HG03460 (cell line): ENCODE data around the gene ANKMY1.

Source experiments
- ATAC-seq: cut with Tn5 transposase; IDR thresholded peaks from one replicate; pipeline ENCODE4 v1.9.1; 2021; ENCODE audit not compliant: unreplicated experiment

Gene ANKMY1

GRCh38 chr2:240451791-240452461 lies 105.9 kb downstream of the ANKMY1 start:
- ATAC-seq: no peak

DNA sequence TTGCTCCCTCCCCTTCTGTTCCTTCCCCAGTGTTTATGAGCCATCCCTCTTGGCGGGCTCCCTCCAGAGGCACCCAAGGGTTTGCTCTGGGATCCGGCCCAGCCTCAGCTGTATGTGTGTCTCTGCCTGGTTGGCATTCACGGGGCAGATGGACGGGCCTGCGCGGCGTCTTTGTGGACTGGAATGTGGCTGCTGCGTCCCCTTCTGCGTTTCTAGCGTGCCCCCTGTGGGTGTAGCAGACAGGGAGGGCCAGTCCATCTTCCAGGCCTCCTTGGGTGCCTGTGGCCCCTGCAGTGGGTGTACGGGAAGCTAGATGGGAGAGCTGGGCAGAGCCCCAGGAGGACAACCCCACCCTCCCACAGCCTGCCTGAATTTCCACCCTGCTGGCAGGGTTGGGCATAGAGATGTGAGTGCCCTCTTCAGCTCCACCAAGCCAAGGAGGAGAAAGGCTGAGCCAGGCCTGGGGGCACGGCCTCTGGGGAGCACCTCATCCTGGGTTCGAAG lies 106.6 kb downstream of the ANKMY1 start:
- ATAC-seq: no peak

- no peak for ATAC-seq
Measured at GRCh38 chr2:240450532-240451107, 107.2 kb downstream of the ANKMY1 start.

DNA sequence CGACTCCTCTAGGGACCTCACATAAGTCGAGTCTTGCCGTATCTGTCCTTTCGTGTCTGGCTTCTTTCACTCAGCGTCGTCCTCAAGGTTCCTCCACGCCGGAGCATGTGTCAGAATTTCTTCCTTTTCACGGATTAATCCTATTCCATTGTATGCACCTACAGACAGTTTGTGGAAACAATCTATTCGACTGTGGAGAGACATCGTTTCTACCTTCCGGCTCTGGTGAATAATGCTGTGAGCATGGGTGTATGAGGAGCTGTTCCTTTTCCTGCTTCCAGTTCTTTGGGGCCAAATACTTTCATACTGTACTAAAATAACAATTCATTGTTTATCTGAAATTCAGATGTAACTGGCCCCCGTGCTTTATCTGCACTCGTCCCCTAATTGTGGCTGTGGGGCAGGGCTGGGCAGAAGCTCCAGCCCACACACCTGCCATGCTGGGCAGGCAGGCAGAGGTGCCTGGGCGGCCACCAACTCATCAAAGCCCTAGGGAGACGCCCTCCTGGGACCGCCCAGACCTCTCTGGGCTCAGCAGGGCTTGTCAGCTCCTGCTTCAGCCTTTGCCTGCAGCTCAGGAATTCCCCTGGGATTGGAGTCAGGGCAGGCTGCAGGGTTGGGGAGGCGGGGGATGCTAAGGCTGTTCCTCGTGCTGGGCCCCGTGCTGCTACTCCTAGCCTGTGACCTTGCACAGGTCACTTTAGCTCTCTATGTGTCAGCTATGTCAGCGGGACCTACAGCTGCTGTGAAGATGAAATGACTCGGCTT lies 107.8 kb downstream of the ANKMY1 start:
- ATAC-seq: no peak

DNA sequence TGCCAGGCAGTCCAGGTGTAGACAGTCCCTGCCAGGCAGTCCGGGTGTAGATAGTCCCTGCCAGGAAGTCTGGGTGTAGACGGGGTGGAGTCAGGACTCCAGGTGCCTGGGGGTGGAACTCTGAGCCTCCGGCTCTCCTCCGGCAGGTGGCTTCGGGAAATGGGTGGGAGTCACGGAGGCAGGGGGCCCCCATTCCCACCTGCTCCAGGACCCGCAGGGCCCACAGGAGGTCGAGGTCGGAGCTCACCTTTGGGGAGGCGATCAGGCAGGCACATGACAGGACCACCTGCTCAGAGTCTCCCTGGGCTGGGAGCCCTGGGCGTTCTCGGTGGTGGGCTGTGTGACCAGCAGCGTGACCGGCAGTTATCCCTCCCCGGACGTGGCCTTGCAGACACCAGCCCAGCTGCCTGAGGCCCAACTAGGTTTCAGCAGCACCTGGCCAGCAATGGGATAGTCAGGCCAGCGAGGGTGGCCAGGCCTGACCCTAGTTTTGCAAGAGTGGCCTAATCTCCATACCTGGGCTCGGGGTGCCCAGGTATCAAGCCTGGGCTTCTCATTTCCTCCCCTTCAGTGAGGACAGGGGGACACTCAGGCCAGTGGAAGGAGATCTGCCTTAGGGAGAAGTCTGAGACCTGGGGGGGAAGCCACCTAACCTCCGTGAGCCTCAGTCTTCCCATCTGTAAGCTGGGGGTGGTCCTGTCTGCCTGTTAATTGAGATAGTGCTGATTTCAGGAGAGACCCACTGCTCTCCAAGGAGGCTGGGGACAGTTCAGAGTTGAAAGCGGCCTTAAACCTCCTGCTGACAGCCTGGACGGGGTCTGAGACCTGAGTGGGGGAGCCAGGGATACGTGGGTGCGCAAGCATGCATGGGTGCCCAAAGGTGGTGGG lies 109.2 kb downstream of the ANKMY1 start:
- no peak for ATAC-seq

DNA sequence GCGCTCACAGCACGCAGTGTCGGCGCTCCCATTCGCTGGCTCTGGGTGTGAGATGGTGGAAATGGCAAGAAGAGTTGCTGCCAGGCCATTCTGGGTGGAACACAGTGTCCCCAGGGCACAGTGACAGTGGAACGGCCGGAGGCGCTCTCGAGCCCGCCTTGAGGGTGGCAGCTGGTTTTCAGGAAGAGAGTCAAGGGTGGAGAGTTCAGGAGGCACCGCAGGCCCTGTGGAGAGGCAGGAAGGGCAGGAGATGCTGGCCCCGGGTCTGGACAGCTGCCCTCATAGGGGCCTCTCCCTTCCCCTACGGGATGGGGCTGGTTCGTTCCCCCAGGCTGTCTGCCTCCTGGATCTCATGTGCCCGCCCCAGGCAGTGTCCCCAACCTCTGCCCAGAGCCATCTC lies 109.9 kb downstream of the ANKMY1 start:
- no peak for ATAC-seq

DNA sequence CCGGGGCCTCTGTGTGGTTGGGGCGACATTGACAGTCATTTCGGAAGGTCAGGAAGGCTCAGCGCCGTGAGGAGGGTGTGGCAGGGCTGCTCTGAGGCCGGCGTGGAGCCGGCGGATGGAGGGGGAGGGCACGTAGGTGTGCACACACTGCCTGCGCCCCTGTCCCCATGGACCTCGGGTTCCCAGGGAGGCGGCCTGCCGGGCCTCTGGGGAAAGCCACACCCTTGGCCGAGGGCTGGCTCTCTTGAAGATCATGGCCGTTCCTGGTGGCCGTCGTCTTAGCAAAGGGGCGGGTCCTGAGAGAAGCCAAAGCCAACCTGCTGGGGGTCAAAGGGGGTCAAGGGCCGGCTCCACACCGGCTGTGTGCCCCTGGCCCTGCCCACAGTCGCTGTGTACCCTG lies 110.5 kb downstream of the ANKMY1 start:
- ATAC-seq: no peak

DNA sequence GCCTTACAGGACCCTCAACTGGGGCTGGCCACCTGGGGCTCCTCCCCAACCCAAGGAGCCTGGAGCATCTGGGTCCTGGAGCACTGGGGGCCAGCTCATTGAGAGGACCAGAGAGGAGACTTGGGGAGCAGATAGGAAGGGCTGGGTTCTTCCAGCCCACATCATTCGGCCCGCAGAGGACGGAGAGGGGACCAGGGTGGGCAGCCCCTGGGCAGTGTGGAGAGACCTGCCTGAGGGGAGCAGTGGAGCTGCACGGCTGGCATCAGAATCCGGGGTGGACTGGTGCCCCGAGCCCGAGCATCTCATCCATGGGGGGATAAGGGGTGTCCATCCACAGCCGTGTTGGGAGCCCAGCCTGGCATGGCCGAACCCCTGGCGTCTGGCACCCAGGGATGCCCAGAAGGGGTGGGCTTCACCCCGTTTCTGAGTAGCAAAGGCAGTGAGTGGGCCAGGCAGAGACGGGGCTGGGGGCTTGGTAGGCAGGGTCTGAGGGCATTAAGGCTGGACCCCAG lies 111.1 kb downstream of the ANKMY1 start:
- ATAC-seq: no peak

GRCh38 chr2:240445961-240446663 lies 111.7 kb downstream of the ANKMY1 start:
- no peak for ATAC-seq

- ATAC-seq: no peak
Measured at GRCh38 chr2:240444464-240444863, 113.3 kb downstream of the ANKMY1 start.

- no peak for ATAC-seq
Measured at GRCh38 chr2:240443891-240444301, 113.9 kb downstream of the ANKMY1 start.

- no peak for ATAC-seq
Measured at GRCh38 chr2:240442891-240443715, 114.7 kb downstream of the ANKMY1 start.

- no peak for ATAC-seq
Measured at GRCh38 chr2:240441993-240442411, 115.8 kb downstream of the ANKMY1 start.

DNA sequence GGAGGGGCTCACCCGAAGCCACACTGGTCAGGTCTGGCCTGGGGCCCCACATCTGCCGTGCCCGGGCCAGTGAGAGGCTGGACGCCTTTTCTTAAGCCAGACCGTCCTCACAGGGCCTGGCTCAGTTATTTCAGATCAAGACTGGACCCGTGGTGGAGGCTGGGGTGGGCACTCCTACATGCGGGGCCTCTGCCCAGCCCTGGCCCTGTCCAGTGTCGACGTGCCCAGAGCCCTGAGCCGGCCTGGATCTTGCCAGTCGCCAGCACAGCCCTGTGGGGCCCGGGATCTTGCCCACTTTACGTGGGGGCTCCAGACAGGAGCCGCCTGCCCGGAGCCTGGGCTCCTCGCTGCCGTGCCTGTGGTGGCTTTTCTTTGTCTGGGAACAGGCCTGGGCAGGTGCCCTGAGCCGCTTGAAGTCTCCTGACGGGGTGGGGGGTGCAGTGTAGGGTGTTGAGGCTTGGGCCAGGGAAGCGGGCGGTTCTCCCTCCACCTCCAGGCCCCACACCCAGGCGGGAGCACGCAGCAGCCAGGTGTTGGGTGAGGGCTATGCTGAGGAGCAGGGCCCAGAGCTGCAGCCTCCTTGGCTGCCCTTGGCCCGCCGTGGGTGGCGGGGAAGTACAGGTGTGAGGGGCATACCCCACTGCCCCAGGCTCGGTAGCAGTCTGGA lies 116.3 kb downstream of the ANKMY1 start:
- no peak for ATAC-seq

- ATAC-seq: no peak
Measured at GRCh38 chr2:240440704-240441320, 117.0 kb downstream of the ANKMY1 start.

- ATAC-seq: no peak
Measured at GRCh38 chr2:240440251-240440650, 117.5 kb downstream of the ANKMY1 start.

- no peak for ATAC-seq
Measured at GRCh38 chr2:240439698-240440151, 118.1 kb downstream of the ANKMY1 start.
